DOHH2 (cell line): ENCODE data around the gene FAM156A.
A peak's percentile ranks its signal among the peaks of the same experiment; 100 is the strongest.
"Not testable (repeated sequence)": the region's sequence is repeated elsewhere in the genome, so short reads cannot be mapped to it uniquely, and the experiment has no call there.

Source experiments
- H3F3A ChIP-seq: fragments of 200-600 bp; sonication (generic), shearing (Covaris generic); 2 replicates; pipeline ENCODE4 v1.6.0; 2016; ENCODE audit warnings: antibody characterized with exemption, mild to moderate bottlenecking; ENCODE audit not compliant: control insufficient read depth, insufficient read depth
- H3K27ac ChIP-seq: fragments of 200-600 bp; sonication (generic); 2 replicates; pipeline ENCODE4 v1.5.1; 2014; ENCODE audit warnings: low read depth, mild to moderate bottlenecking, low read length, moderate library complexity
- H3K27me3 ChIP-seq: fragments of 200-600 bp; sonication (generic); 2 replicates; pipeline ENCODE4 v1.6.1; 2014; ENCODE audit warnings: mild to moderate bottlenecking, low read length, mixed read lengths; ENCODE audit not compliant: control insufficient read depth
- H3K36me3 ChIP-seq: fragments of 200-600 bp; sonication (generic); 2 replicates; pipeline ENCODE4 v1.6.1; 2014; ENCODE audit warnings: mild to moderate bottlenecking, low read length, moderate library complexity, mixed read lengths; ENCODE audit not compliant: control insufficient read depth
- H3K4me1 ChIP-seq: fragments of 200-600 bp; sonication (generic); 2 replicates; pipeline ENCODE4 v1.6.1; 2014; ENCODE audit warnings: mild to moderate bottlenecking, low read length, mixed read lengths; ENCODE audit not compliant: control insufficient read depth
- H3K4me2 ChIP-seq: fragments of 200-600 bp; sonication (generic); 2 replicates; pipeline ENCODE4 v1.6.0; 2014; ENCODE audit warnings: mild to moderate bottlenecking, low read length, moderate library complexity
- H3K4me3 ChIP-seq: fragments of 200-600 bp; sonication (generic); 2 replicates; pipeline ENCODE4 v1.5.1; 2014; ENCODE audit warnings: mild to moderate bottlenecking, low read length, mixed read lengths
- H3K79me2 ChIP-seq: fragments of 200-600 bp; sonication (generic); 2 replicates; pipeline ENCODE4 v1.6.1; 2014; ENCODE audit warnings: mild to moderate bottlenecking, low read length, mixed read lengths; ENCODE audit not compliant: control insufficient read depth
- H3K9me2 ChIP-seq: fragments of 200-600 bp; sonication (generic); replicated peaks from 2 replicates; pipeline ENCODE4 v1.6.1; 2014; ENCODE audit warnings: mild to moderate bottlenecking, low read length, mixed read lengths; ENCODE audit not compliant: control insufficient read depth
- H3K9me3 ChIP-seq: fragments of 200-600 bp; sonication (generic); 2 replicates; pipeline ENCODE4 v1.6.1; 2014; ENCODE audit warnings: antibody characterized with exemption, low read length, mixed read lengths; ENCODE audit not compliant: control insufficient read depth, insufficient read depth
- H4K20me1 ChIP-seq: fragments of 200-600 bp; sonication (generic); 2 replicates; pipeline ENCODE4 v1.6.0; 2014; ENCODE audit warnings: low read depth, mild to moderate bottlenecking, antibody characterized with exemption, low read length, moderate library complexity; ENCODE audit not compliant: control insufficient read depth, insufficient read depth
- CTCF ChIP-seq: fragments of 200-600 bp; sonication (generic); IDR thresholded peaks from one replicate; pipeline ENCODE4 v1.5.1; 2014; ENCODE audit warnings: antibody characterized with exemption, mild to moderate bottlenecking, low read depth, low read length; ENCODE audit not compliant: poor library complexity, severe bottlenecking
- EZH2phosphoT487 ChIP-seq: fragments of 200-600 bp; sonication (generic); IDR thresholded peaks from 2 replicates; pipeline ENCODE4 v1.6.1; 2017; ENCODE audit warnings: borderline replicate concordance, mild to moderate bottlenecking, antibody characterized with exemption, low read length, moderate library complexity, mixed read lengths

FAM156A gene

GRCh38 chrX:52933213-52933612 lies 25.1 kb downstream of the FAM156A start:
- Histone ChIP-seq H3K4me3 (no peak overlapping the region), H3K36me3 (no peaks in the 10 kb centered on the region; the same call in 1 of the 2 replicates), H3K9me2 (no peaks in the 10 kb centered on the region), H3K27ac (no peak overlapping the region), H3K4me2 (no peak overlapping the region), H3K9me3 (no peaks in the 10 kb centered on the region), H3K27me3 (no peaks in the 10 kb centered on the region), H3K4me1 (peaks cover 19% of the 10 kb centered on the region), H3K79me2 (no peaks in the 10 kb centered on the region; the same call in 1 of the 2 replicates), H3F3A (no peaks in the 10 kb centered on the region), H4K20me1 (no peaks in the 10 kb centered on the region)
- TF ChIP-seq CTCF (no peak), EZH2phosphoT487 (no peak)

- H3K36me3 ChIP-seq, H3K79me2 ChIP-seq, H3K27ac ChIP-seq, H3K9me2 ChIP-seq, H3K27me3 ChIP-seq, H3K4me3 ChIP-seq, H3K9me3 ChIP-seq, H3K4me2 ChIP-seq, H3F3A ChIP-seq, H4K20me1 ChIP-seq: not testable (repeated sequence)
- peaks cover 33% of the 10 kb centered on the region for H3K4me1 ChIP-seq
Measured at GRCh38 chrX:52930214-52930613, 28.1 kb downstream of the FAM156A start.

GRCh38 chrX:52923781-52924241 lies 34.5 kb downstream of the FAM156A start:
- H3K4me2 ChIP-seq: peak overlapping the region; percentile 93
- H3K79me2 ChIP-seq: no peaks in the 10 kb centered on the region
- no peaks in the 10 kb centered on the region for H3K9me3 ChIP-seq
- TF ChIP-seq CTCF (no peak), EZH2phosphoT487 (no peak)
- peaks cover 5% of the 10 kb centered on the region for H3F3A ChIP-seq
- no peaks in the 10 kb centered on the region for H3K27me3 ChIP-seq
- H3K4me3 ChIP-seq: peak overlapping the region; percentile 70
- no peaks in the 10 kb centered on the region for H4K20me1 ChIP-seq
- H3K36me3 ChIP-seq: no peaks in the 10 kb centered on the region
- H3K27ac ChIP-seq: peak overlapping the region; percentile 84
- peaks cover 54% of the 10 kb centered on the region for H3K4me1 ChIP-seq
- H3K9me2 ChIP-seq: no peaks in the 10 kb centered on the region

- H3K36me3 ChIP-seq, H3K9me2 ChIP-seq, H3K4me2 ChIP-seq, H3K4me3 ChIP-seq, H3K9me3 ChIP-seq, H3F3A ChIP-seq, H4K20me1 ChIP-seq, H3K79me2 ChIP-seq, H3K4me1 ChIP-seq, H3K27me3 ChIP-seq, H3K27ac ChIP-seq: not testable (repeated sequence)
Measured at GRCh38 chrX:52914704-52915103, 43.6 kb downstream of the FAM156A start.

- H3K36me3 ChIP-seq, H3K4me3 ChIP-seq, H3K9me3 ChIP-seq, H3K79me2 ChIP-seq, H3K27me3 ChIP-seq, H4K20me1 ChIP-seq, H3F3A ChIP-seq, H3K4me1 ChIP-seq, H3K27ac ChIP-seq, H3K9me2 ChIP-seq, H3K4me2 ChIP-seq: not testable (repeated sequence)
Measured at GRCh38 chrX:52913681-52914080, 44.6 kb downstream of the FAM156A start.

GRCh38 chrX:52909313-52909969 lies 48.9 kb downstream of the FAM156A start:
- H3K4me3 ChIP-seq, H3K36me3 ChIP-seq, H3K9me3 ChIP-seq, H3K4me2 ChIP-seq, H3F3A ChIP-seq, H3K9me2 ChIP-seq, H3K79me2 ChIP-seq, H3K27ac ChIP-seq, H4K20me1 ChIP-seq, H3K4me1 ChIP-seq, H3K27me3 ChIP-seq: not testable (repeated sequence)
